ENCODE measurements around the gene GLT8D1.
A peak's percentile ranks its signal among the peaks of the same experiment; 100 is the strongest.

Gene GLT8D1

DNA sequence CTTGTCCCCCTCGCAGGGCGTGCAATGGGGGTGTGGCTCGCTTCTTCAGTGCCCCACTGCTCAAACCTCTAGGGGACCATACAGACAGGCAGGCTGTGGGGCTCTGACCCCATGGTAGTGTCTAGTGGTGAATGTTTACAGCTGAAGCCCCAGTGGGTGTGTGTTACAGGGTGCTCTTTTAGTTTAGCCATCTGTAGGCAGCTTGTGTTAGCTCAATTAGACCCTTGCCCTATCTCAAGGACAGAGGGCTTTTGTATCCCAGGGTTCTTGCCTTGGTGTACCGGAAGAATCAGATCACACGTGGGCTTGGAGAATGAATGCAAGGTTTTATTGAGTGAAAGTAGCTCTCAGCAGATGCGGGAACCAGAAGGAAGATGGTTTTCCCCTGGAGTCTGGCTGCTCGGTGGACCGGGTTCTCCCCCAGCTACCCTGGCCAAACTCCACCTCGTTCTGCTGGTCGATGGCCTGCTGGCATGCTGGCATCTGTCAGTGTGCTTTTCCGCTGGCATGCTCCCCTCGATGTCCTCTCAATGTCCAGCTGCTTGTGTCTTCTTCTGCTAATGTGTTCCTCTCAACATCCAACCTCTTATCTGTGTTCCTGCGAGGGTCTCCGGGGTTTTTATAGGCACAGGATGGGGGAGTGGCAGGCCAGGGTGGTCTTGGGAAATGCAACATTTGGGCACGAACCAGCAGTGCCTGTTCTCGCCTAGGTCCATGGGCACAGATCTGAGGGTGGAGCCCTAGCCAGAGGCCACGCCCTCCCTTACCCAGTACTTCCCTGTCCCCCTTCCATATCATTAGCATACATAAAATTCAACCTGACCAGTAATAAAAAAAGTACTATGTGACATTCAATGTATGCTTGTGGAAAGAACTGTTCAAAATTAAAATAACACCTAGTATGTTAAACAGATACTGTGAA lies 7.0 kb upstream of the GLT8D1 start:
- no peak for DNase-seq (ENCODE audit: low read depth in 2 of 2)

DNA sequence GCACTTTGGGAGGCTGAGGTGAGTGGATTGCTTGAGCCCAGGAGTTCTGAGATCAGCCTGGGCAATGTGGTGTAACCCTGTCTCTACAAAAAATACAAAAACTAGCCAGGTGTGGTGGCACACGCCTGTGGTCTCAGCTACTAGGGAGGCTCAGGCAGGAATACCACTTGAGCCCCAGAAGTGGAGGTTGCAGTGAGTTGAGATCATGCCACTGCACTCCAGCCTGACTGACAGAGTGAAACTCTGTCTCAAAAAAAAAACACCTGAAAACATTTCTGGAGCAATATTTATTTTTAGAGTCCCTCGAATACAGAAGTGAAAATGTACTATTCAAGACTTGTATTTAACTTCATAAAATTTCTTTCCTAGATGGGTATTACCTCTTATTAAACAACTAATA lies 4.9 kb upstream of the GLT8D1 start:
- no peak for DNase-seq (ENCODE audit: low read depth in 2 of 2)

DNA sequence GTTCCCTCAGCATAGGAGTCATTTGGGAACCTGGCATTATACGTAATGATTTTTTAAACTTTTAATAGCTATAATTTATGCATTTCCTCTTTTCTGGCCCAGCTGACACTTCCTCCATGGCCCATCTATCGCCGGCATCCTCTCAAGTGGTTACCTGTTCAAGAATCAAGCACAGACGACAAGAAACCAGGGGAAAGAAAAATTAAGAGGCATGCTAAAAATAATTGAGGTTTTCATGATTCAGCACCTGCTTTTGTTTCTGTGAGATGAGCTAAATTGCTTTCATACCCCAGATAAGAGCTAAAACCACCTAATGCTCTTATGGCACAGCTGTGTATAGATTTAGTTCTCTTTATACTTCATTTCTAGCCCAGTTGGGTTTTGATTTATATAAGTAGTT lies 2.0 kb upstream of the GLT8D1 start:
- DNase-seq (ENCODE audit: low read depth in 2 of 2) = no peak

DNA sequence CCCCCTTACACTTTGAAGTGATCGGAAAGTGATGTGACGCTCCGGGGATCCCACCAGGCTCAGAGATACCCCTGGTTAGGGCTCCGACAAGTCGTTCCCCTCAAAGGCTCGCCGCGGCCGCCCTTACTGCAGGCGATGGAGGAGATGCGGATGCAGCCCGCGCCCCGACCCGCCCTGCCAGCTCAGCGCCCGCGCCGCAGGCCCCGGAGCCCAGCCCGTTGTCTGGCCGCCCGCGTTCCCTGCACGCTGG lies 228 bp downstream of the GLT8D1 start:
- no peak for DNase-seq (ENCODE audit: low read depth in 2 of 2)

DNA sequence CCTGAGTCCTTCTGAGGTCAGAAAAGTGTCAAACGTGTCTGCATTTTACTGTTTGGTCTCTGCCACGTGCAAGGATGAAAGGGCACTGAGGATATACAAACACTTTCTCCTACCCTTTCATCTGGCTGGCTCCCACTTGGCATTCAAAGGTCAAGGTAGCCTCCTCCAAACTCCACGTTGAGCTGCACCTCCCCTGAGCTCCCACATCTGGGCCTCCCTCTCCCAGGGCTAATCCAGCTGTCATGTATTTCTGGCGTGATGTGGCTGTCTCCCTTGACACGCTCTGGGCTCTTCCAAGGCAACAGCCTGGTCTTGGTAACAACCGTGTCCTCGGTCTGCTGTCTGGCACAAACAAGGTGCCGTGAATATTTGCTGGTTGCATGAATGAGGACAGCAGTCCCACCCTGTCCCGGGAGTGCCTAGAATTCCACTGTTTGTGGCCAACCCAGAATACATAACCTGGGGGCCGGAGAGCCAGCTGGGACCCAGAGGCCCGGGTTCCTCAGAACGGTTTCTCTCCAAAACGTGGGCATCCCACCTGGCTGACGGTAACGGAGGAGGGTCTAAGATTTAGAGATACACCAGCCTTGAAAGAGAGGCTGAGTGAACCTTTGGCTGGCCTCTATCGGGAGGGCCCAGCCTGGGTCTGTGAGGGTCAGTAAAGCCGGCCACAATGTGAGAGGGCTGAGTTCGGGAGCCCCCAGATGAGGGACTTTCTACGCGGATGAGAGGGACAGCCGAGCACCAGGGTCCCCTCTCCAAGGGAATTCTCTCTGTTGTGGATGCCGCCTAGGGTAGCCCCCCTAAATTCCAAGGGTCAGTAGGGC lies 767 bp downstream of the GLT8D1 start:
- DNase-seq (ENCODE audit: low read depth in 2 of 2) = peak in 1 of 2 experiments; percentile 16

DNA sequence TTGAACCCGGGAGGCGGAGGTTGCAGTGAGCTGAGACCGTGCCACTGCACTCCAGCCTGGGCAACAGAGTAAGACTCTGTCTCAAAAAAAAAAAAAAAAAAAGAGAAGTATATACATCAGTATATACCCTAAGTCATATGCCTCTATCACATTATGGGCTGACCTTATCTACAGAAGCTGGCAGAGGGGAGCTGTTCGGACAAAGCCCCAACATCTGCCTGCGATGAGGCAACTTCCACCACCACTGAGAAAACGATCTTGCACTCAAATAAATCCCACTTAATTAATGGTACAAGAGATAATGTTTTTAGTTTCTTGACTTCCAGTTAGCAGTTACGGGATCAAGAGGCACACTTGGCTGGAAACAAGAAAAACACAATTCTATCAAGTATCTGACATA lies 2.2 kb downstream of the GLT8D1 start:
- no peak for DNase-seq (ENCODE audit: low read depth in 2 of 2)

DNA sequence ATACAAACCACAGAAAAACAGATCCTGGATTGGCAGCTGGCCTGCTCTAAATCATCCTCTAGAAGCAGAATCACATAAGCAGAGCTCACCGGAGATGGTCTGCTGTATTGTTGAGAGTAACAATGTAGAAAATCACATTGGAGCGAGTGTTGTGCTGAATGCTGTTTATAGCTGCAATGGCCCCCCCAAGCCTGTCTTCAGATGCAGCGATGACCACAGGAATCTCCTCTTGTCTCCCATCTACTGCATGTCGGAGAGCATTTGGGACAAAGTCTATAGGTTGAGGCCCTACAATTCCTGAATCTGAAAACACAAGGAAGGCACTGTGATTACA lies 8.0 kb downstream of the GLT8D1 start:
- no peak for DNase-seq (ENCODE audit: low read depth in 2 of 2)

DNA sequence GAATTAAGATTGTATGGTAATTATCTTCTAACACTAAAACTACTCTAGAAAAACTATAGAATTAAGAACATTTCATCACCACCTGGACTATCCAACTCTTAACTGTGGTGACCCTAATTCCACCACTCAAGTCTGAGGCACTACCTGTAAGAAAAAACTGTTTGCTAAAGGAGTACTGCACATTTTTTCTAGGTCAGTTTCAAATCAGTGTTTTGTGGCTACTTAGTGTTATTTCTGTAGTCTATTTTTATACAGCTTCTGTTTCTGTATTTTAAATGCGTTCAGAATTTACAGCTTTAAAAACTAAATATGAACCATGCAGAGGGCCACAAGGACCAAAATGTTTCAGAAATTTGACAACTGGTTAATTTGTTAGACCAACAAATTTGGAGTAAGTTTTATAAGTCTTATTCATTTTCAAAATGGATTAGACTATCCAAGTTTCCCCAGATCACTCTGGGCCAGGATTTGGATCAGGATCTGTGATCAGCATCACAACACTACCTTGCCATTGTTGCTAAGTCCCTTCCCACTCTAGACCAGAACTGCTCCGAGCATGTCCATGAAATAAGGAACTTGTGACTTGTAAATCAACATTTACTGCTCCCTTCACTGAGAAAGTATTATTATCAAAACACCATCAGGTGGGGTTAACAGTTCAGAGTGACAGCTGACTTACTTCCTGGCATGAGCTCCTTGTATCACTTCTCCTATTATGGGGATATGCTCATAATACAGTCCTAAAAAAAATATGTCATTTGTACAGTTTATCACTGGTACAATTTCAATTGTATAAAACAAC lies 8.6 kb downstream of the GLT8D1 start:
- DNase-seq (ENCODE audit: low read depth in 2 of 2) = no peak

DNA sequence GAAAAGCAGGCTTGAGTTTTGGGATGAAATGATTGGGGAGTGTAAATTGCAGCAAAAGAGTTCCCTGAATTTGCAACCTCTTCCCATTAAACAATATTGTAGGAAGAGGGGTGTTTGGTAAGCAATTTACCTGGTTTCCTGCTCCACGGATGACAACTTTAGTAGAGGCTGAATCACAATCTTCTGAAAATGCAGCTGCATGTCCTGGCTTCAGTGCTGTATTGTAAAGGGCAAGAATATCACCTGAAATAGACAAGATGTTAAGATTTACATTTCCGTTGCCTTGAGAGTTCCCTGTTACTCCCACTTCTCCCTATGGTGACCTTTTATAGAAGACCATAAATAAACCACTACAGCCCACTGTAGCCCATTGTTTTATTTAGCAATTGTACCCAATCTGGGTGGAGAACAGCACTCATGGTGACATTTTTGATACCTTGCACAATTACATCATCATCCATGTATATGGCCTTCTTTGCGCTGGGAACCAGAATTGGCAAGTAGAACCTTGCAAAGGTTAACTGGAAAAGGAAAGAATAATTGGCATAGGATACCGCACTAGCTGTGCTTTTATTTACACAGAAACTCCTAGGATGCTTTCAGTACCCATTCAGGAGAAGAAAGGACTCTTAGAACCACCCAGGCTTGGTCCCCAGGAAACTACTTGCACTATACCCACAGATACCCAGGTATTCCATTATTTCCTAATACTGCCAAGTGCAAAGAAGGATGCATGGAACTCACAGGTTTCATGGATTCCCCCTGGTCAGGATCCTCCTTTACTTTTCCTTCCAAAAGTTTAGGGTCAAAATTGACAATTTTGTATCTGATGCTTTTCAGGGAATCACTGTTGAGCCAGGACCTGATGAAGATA lies 9.6 kb downstream of the GLT8D1 start:
- no peak for DNase-seq (ENCODE audit: low read depth in 2 of 2)

DNA sequence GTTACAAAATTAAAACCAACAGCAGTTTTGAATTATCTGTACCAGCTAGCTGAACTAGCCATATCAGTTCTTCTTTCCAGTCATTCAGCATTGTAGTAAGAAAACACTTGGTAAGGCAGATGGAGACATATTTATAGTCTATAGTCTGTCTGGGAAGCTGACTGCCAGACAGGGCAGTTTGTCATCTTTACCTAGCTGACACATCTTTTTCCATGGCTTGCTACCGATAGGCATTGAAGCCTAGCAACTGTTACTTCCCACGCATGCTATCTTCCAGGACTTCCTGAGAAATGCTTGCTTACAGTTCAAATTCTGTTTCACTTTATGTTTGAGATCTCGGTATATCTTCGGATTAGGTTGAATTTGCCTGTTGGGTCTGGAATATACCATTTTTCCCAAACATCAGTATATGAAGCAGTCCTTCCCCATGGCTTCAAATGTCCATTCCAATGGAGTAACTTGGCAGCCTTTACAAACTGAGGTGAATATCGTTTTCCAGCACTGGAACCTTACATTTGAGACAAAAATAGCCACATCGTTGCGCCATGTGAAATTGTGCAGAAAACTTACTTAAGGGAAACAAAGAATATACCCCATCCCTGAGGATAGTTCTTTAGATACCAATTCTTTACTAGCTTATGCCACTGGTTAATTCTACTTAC lies 10.9 kb downstream of the GLT8D1 start:
- no peak for DNase-seq (ENCODE audit: low read depth in 2 of 2)

DNA sequence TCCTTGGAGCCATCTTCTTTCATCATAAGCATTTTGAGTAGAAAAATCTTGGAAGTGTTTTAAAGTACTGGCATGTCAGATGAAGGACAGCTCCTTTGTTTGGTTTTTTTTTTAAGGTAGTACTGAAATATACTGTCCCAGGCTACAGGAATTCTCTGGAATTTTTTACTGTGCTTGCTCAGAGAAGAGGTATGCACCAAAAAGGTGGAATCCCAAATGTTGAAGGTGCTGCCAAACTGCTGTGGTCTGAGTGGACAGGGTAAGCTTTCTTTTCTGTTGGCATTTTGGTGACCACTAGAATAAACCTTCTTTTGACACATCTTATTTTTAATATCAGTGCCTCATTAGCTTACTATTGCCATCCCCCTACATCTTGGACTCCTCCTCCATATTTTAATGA lies 12.5 kb downstream of the GLT8D1 start:
- DNase-seq (ENCODE audit: low read depth in 2 of 2) = no peak

DNA sequence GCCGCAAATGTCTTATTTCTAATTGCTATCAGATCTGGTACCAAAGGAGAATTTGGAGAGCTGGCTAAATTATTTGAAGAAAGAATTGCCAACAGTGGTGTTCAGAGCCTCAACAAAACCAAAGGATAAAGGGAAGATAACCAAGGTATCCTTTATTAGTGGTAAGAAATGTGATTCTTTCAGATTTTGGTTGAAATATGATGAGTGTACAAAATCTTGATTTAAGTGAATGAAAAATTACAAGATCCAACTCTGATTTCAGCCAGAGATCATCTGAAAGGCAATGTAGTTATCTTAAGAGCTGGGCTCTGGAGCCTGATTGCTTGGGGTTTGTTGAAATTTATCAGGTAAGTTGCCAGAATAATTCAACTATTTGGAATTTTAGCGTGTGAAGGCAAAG lies 15.0 kb downstream of the GLT8D1 start:
- no peak for DNase-seq (ENCODE audit: low read depth in 2 of 2)

DNA sequence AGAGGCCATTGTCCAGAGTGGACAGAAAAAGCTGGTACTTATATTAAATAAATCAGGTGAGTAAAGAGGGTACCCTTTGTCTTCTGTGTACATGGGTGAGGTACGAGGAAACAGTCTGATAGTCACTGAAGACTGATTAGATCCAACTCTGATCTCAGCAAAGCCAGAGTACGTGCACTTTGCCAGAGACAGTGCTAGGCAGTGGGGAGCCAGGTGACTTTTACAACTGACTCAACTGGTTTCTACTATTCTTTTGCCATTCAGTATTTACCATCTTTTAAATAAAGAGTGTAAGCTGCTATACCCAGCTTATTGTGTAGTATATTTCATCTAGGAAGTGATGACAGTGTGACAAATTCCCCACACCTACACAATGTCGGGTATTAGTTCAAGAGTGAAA lies 16.4 kb downstream of the GLT8D1 start:
- no peak for DNase-seq (ENCODE audit: low read depth in 2 of 2)

DNA sequence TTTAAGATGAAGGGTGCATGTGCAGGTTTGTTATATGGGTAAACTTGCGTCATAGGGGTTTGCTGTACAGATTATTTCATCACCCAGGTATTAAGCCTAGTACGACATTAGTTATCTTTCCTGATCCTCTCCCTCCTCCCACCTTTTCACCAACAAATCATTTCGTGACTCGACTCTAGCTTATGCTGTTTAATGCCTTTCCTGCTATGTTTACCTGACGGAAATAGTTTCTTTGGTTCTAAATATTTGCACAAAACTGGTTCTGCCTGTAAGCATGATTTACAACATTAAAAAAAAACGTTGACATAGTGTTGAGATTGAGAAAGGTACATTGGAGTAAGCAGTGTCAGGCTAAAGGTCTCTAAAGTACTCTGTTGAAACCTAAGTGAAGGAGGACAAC lies 17.3 kb downstream of the GLT8D1 start:
- DNase-seq (ENCODE audit: low read depth in 2 of 2) = no peak

DNA sequence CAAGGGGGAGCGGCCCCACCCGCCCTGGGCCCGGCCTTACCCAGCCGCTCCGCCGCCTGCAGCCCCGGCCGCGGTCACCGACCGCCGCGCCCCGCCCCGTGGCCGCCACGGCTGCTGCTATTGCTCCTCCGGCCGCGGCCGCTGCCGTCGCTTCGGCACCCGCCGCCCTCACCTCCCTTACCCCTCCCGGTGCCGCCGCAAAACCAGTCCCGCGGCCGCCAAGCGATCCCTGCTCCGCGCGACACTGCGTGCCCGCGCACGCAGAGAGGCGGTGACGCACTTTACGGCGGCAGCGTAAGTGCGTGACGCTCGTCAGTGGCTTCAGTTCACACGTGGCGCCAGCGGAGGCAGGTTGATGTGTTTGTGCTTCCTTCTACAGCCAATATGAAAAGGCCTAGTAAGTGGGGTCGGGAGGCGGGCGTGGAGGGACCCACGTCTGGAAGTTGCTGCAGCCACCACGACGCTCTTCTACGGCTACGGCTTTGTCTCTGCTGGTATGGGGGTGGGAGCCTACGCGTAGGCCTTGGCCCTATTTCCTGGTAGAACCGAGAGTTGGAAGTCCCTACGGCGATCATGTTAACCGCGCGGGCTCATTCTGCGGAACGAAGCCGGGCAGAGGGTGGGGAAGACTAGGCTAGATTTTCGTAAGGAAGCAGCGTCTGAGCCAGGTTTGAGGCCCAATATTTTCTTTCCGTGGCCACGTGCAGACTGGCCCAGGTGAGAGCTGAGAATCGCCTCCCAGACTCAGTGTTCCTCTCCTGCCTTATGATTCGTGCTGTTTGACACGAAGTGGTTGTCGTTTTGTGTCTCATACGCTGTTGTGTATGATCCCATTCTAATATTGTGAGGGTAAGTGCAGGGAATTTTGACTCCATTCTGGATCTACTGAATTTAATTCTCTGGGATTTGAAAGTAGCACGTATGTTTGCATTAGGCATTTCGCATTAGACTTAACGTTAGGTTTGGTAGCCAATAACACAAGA lies 19.6 kb downstream of the GLT8D1 start, which contains the start of the genes GNL3 and PBRM1:
Gene GNL3, plus strand, starts transcription at position 324 of the 983 bp plus-strand sequence. Its CDS starts 61 bp downstream, at position 385.
Gene PBRM1, minus strand, starts transcription at position 205 of the 983 bp plus-strand sequence.
- peak; percentile 84 to 88 for DNase-seq (ENCODE audit: low read depth in 2 of 2)

DNA sequence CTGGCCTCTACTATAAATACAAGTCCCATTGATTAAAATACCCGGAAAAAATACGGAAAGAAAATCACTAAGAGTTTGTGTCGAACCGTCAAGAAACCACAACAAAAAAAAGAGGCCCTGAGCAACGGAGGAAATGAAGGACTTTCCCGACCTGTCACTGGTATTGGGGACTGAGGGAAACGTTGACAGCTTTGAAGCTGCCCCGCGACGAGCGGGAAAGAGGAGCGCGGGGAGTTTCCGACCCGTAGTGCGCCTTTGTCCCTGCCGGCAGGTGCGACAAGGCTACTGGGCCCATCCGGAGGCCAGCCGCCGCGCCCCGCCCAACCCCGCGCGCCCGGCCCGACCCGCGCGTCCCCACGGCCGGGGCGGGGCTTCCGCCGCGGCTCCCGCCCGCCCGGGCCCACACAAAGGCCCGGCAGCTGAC lies 20.3 kb downstream of the GLT8D1 start:
- peak; percentile 65 to 79 for DNase-seq (ENCODE audit: low read depth in 2 of 2)

DNA sequence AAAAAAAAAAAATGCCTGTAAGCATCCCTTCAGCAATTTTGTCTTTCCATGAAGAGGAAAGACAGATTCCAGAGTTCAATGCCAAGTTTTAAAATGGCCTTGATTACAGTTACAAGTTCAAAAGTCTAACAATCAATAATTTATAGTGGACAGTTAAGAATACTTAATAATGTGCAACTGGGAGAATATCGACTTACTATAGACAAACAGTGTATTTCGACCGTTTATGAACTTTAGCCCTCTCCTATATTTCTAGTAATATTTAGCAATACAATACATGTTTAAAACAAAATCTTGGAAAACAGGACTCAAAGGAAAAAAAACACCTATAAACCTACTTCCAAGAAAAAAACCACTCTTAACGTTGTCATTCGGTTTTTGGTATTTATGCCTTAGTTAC lies 21.4 kb downstream of the GLT8D1 start:
- DNase-seq (ENCODE audit: low read depth in 2 of 2) = no peak

DNA sequence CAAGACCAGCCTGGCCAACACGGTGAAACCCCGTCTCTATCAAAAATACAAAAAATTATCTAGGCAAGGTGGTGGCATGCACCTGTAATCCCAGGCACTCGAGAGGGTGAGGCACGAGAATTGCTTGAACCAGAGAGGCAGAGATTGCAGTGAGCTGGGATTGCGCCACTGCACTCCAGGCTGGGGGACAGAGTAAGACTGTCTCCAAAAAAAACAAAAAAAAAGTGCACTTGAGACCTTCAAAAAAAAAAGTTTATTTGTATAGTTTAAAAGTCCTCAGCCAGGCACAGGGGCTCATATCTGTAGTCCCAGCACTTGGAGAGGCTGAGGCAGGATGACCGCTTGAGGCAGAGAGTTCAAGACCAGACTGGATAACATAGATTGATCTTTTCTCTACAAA lies 22.0 kb downstream of the GLT8D1 start:
- DNase-seq (ENCODE audit: low read depth in 2 of 2) = no peak

DNA sequence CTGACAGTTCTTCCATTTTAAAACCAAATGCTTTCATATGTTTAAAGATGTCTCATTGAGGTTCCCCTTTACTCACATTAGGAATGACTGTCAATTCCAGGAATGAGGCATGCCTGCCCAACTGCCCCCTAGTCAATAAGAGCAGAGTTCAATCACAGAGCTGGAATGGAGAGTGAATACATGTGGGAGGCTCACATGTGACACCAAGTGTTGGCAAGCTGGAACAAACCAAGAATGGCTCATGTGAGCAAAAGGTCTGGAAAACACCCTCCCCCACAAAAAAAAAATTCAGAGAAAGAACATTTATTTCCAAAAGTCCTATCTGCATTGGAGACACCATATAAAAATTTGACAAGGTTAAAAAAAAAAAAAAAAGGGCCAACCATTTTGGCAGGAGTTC lies 23.6 kb downstream of the GLT8D1 start:
- peak in 1 of 2 experiments; percentile 31 for DNase-seq (ENCODE audit: low read depth in 2 of 2)

Data from stimulated activated CD4-positive, alpha-beta T cell treated with anti-CD3 and anti-CD28 coated beads, Interleukin-12 subunit alpha, Interleukin-12 subunit beta, amount 100 ng/mL, for 24 hours (primary cell).